PFSK-1 (cell line): ENCODE results near the gene PLPPR1.

ENCODE experiments used
- POLR2AphosphoS5 ChIP-seq: IDR thresholded peaks from 2 replicates; pipeline ENCODE4 v1.6.1; 2012; ENCODE audit warnings: low read depth, mild to moderate bottlenecking, control low read depth, low read length, moderate library complexity
- REST ChIP-seq, 2 experiments: IDR thresholded peaks; 2 replicates each; pipeline versions ENCODE4 v1.6.1 to v1.8.0; 2011 to 2012; ENCODE audit warnings: low read depth in 2 of 2, low read length in 2 of 2, control low read depth in 1 of 2, inconsistent platforms in 1 of 2, mild to moderate bottlenecking in 1 of 2, moderate library complexity in 1 of 2; ENCODE audit not compliant: insufficient read depth in 1 of 2
- SIN3A ChIP-seq: IDR thresholded peaks from 2 replicates; pipeline ENCODE4 v1.6.1; 2012; ENCODE audit warnings: mild to moderate bottlenecking, low read length, moderate library complexity, borderline replicate concordance; ENCODE audit not compliant: insufficient read depth
- TAF1 ChIP-seq: IDR thresholded peaks from 2 replicates; pipeline ENCODE4 v1.6.1; 2012; ENCODE audit warnings: low read length, control low read depth, borderline replicate concordance; ENCODE audit not compliant: insufficient read depth

- no peak for TF ChIP-seq SIN3A
- TF ChIP-seq REST (IDR thresholded peaks at IDR 0.05; ENCODE audit: insufficient read depth in 1 of 2, low read depth in 2 of 2, low read length in 2 of 2), result no peak
- no peak for TF ChIP-seq POLR2AphosphoS5
- no peak for TF ChIP-seq TAF1
Observed at GRCh38 chr9:101226803-101227202, 198.3 kb downstream of the PLPPR1 start.
